Ishikawa (cell line): ENCODE data around the gene LRRC8D.

Experiments
- CEBPB ChIP-seq: IDR thresholded peaks from 2 replicates; pipeline ENCODE4 v1.6.1; 2012
- CREB1 ChIP-seq: IDR thresholded peaks from 2 replicates; pipeline ENCODE4 v1.6.1; 2012; ENCODE audit warnings: low read depth
- EGR1 ChIP-seq: IDR thresholded peaks from 2 replicates; pipeline ENCODE4 v1.6.1; 2012
- EP300 ChIP-seq: IDR thresholded peaks from 2 replicates; pipeline ENCODE4 v1.6.1; 2012; ENCODE audit warnings: borderline replicate concordance
- RAD21 ChIP-seq: IDR thresholded peaks from 2 replicates; pipeline ENCODE4 v1.6.1; 2012; ENCODE audit warnings: low read depth
- TAF1 ChIP-seq: IDR thresholded peaks from 2 replicates; pipeline ENCODE4 v1.6.1; 2012; ENCODE audit warnings: low read depth, mild to moderate bottlenecking
- TF ChIP-seq, protein P1 (sequence below): IDR thresholded peaks from 2 replicates; pipeline ENCODE4 v1.6.1; 2012; ENCODE audit warnings: low read depth, mild to moderate bottlenecking
- TF ChIP-seq, protein P2 (sequence below): IDR thresholded peaks from 2 replicates; pipeline ENCODE4 v1.6.1; 2012

DNA sequence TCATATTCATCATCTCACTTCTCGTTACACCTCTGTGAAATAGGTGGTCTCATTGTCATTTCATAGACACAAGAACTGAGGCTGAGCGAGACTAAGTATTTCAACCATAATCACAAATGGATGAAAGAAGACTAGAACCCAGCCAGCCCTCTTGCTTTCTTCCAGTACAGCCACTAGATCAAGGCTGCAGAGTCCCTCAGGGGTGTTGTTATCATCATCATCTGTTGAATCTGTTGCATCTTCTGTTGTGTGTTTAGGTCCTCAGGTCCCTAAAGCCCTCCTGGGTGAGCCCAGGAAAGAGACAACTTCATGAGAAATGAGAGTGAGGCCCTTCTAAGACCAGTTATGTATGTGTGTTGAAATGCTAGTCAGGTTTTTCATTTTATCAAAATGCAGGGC, 87.4 kb downstream of the LRRC8D start:
- TF ChIP-seq CEBPB = no peak
- TF ChIP-seq TAF1 = no peak
- TF ChIP-seq, protein P1, sequence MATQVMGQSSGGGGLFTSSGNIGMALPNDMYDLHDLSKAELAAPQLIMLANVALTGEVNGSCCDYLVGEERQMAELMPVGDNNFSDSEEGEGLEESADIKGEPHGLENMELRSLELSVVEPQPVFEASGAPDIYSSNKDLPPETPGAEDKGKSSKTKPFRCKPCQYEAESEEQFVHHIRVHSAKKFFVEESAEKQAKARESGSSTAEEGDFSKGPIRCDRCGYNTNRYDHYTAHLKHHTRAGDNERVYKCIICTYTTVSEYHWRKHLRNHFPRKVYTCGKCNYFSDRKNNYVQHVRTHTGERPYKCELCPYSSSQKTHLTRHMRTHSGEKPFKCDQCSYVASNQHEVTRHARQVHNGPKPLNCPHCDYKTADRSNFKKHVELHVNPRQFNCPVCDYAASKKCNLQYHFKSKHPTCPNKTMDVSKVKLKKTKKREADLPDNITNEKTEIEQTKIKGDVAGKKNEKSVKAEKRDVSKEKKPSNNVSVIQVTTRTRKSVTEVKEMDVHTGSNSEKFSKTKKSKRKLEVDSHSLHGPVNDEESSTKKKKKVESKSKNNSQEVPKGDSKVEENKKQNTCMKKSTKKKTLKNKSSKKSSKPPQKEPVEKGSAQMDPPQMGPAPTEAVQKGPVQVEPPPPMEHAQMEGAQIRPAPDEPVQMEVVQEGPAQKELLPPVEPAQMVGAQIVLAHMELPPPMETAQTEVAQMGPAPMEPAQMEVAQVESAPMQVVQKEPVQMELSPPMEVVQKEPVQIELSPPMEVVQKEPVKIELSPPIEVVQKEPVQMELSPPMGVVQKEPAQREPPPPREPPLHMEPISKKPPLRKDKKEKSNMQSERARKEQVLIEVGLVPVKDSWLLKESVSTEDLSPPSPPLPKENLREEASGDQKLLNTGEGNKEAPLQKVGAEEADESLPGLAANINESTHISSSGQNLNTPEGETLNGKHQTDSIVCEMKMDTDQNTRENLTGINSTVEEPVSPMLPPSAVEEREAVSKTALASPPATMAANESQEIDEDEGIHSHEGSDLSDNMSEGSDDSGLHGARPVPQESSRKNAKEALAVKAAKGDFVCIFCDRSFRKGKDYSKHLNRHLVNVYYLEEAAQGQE = no peak
- TF ChIP-seq, protein P2, sequence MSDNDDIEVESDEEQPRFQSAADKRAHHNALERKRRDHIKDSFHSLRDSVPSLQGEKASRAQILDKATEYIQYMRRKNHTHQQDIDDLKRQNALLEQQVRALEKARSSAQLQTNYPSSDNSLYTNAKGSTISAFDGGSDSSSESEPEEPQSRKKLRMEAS = no peak
- TF ChIP-seq EP300 = no peak
- no peak for TF ChIP-seq RAD21
- TF ChIP-seq CREB1 = no peak
- TF ChIP-seq EGR1 = no peak
